ENCODE results near the gene PPAN. TPM values are rescaled to one million over a fixed set of nuclear protein-coding genes. Genes with fewer than 3 reads are reported as not detected.

Gene PPAN
- polyA plus RNA-seq, 4 donors = 26.2 to 48.3 (median 35.3) TPM

DNA sequence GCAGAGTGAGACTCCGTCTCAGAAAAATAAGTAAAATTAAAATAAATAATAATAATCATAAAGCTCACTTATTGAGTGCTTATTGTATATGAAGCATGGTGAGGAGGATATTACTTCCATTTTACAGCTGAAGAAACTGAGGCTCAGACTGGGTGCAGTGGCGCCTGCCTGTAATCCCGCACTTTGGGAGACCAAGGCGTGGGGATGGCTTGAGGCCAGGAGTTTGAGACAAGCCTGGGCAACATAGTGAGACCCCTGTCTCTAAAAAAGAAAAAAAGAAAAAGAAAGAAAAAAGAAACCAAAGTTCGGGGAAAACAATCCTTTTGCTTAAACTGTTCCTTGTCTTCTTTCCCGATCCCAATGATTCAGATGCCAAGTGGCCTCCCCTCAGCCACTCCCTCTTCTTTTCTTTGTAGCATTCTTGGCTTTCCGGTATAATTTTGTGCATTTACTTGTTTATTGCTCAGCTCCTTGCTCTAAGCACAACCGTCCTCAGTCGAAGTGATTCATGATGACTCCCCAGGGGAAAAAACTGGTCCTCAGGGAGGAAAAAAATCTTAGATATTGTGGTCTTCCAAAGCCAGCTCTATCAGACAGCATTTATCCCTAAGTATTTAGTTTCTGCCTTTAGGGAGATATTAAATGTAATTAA, 14.5 kb downstream of the PPAN start:
- peaks cover 0 to 2% of the 10 kb centered on the region in 2 donors for H3K9me3 ChIP-seq (ENCODE audit: control insufficient read depth in 2 of 2, insufficient read depth in 1 of 2, low read depth in 1 of 2, low read length in 1 of 2)
- no peak for DNase-seq
- H3K4me1 ChIP-seq (ENCODE audit: control insufficient read depth in 3 of 3, insufficient read depth in 2 of 3, low read depth in 1 of 3, low read length in 2 of 3) = peaks cover 0 to 5% (median 0%) of the 10 kb centered on the region in 3 donors
- H3K27ac ChIP-seq (ENCODE audit: low read depth in 1 of 3, low read length in 2 of 3) = peak overlapping the region in 1 of 3 donors; percentile 79
- FAIRE-seq = no peak
- 68 to 74% (median 72%) methylated on average over 9 of the region's 9 CpGs for WGBS, 3 donors
- H3K36me3 ChIP-seq (ENCODE audit: control insufficient read depth in 3 of 3, insufficient read depth in 2 of 3, low read depth in 1 of 3, low read length in 3 of 3) = peaks cover 7 to 35% (median 12%) of the 10 kb centered on the region in 3 donors
- no peaks in the 10 kb centered on the region for H3K27me3 ChIP-seq (ENCODE audit: control insufficient read depth in 3 of 3, insufficient read depth in 3 of 3, low read length in 3 of 3)
- H3K4me3 ChIP-seq (ENCODE audit: low read depth in 1 of 3, low read length in 3 of 3) = no peak overlapping the region

DNA sequence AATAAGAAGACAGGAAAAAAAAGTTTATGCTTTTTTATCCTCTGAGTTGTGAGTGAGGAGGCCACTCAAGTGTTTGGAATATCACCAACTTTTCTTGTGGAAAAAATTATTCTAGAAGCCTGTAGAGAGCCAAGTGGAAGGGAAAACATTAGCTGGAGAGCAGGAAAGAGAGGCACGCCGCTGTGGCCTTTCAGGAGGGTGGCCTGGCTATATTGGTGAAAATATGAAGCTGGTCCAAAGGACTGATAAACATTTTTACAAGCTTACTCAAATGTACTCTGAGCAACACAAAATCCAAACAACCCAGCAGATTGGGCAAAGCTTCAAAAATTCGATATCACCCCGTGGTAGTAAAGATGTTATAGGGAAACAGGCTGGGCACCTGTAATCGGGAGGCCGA, 15.9 kb downstream of the PPAN start:
- Histone ChIP-seq H3K27me3 (ENCODE audit: control insufficient read depth in 3 of 3, insufficient read depth in 3 of 3, low read length in 3 of 3) (no peaks in the 10 kb centered on the region), H3K4me1 (ENCODE audit: control insufficient read depth in 3 of 3, insufficient read depth in 2 of 3, low read depth in 1 of 3, low read length in 2 of 3) (peaks cover 0 to 5% (median 0%) of the 10 kb centered on the region in 3 donors), H3K9me3 (ENCODE audit: control insufficient read depth in 2 of 2, insufficient read depth in 1 of 2, low read depth in 1 of 2, low read length in 1 of 2) (peaks cover 0 to 2% of the 10 kb centered on the region in 2 donors), H3K4me3 (ENCODE audit: low read depth in 1 of 3, low read length in 3 of 3) (no peak overlapping the region), H3K27ac (ENCODE audit: low read depth in 1 of 3, low read length in 2 of 3) (peak overlapping the region in 1 of 3 donors; percentile 66), H3K36me3 (ENCODE audit: control insufficient read depth in 3 of 3, insufficient read depth in 2 of 3, low read depth in 1 of 3, low read length in 3 of 3) (peaks cover 0 to 25% (median 2%) of the 10 kb centered on the region in 3 donors)
- FAIRE-seq (no peak), DNase-seq (no peak)
- 61 to 81% (median 63%) methylated on average over 6 of the region's 6 CpGs for WGBS, 3 donors

DNA sequence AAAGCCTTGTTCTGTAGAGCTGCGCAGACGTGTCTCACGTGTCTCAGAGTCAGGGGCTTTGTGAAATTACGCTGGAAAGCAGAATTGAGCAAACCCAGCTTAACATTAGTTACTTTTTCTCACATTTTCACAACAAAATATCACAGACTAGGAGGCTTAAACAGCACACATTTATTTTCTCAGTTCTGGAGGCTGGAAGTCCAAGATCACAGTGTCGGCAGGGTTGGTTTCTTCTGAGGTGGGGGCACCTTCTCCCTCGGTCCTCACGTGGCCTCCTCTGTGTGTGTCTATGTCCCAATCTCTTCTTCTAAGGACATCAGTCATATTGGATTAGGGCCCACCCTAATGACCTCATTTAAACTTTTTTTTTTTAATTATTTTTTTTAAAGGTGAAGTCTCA, 18.3 kb downstream of the PPAN start:
- H3K4me3 ChIP-seq (ENCODE audit: low read depth in 1 of 3, low read length in 3 of 3) = no peak overlapping the region
- DNase-seq (no peak), FAIRE-seq (no peak)
- H3K36me3 ChIP-seq (ENCODE audit: control insufficient read depth in 3 of 3, insufficient read depth in 2 of 3, low read depth in 1 of 3, low read length in 3 of 3) = peaks cover 0 to 11% (median 2%) of the 10 kb centered on the region in 3 donors
- no peak overlapping the region for H3K27ac ChIP-seq (ENCODE audit: low read depth in 1 of 3, low read length in 2 of 3)
- H3K4me1 ChIP-seq (ENCODE audit: control insufficient read depth in 3 of 3, insufficient read depth in 2 of 3, low read depth in 1 of 3, low read length in 2 of 3) = peaks cover 0 to 2% (median 0%) of the 10 kb centered on the region in 3 donors
- 93 to 97% (median 95%) methylated on average over 7 of the region's 7 CpGs for WGBS, 3 donors
- H3K9me3 ChIP-seq (ENCODE audit: control insufficient read depth in 2 of 2, insufficient read depth in 1 of 2, low read depth in 1 of 2, low read length in 1 of 2) = peaks cover 0 to 2% of the 10 kb centered on the region in 2 donors
- no peaks in the 10 kb centered on the region for H3K27me3 ChIP-seq (ENCODE audit: control insufficient read depth in 3 of 3, insufficient read depth in 3 of 3, low read length in 3 of 3)

DNA sequence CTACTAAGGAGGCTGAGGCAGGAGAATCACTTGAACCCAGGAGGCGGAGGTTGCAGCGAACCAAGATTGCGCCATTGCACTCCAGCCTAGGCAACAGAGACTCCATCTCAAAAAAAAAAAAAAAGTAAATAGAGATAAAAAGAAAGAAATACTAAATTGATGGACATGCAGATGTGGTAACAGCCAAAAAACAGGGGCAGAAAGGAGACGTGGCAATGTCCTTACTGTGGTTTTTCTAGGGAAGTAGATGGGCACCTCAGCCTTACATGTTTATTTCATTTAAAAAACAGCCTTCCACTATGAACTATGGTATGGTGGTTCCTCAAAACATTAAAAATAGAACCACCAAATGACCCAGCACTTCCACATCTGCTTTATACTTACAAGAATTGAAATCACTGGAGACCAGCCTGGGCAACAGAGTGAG, 20.1 kb downstream of the PPAN start:
- no peaks in the 10 kb centered on the region for H3K27me3 ChIP-seq (ENCODE audit: control insufficient read depth in 3 of 3, insufficient read depth in 3 of 3, low read length in 3 of 3)
- H3K27ac ChIP-seq (ENCODE audit: low read depth in 1 of 3, low read length in 2 of 3) = no peak overlapping the region
- peaks cover 0 to 23% (median 7%) of the 10 kb centered on the region in 3 donors for H3K36me3 ChIP-seq (ENCODE audit: control insufficient read depth in 3 of 3, insufficient read depth in 2 of 3, low read depth in 1 of 3, low read length in 3 of 3)
- DNase-seq = no peak
- no peak overlapping the region for H3K4me3 ChIP-seq (ENCODE audit: low read depth in 1 of 3, low read length in 3 of 3)
- 87 to 95% (median 91%) methylated on average over 4 of the region's 4 CpGs for WGBS, 3 donors
- peaks cover 0 to 2% of the 10 kb centered on the region in 2 donors for H3K9me3 ChIP-seq (ENCODE audit: control insufficient read depth in 2 of 2, insufficient read depth in 1 of 2, low read depth in 1 of 2, low read length in 1 of 2)
- FAIRE-seq = no peak
- no peaks in the 10 kb centered on the region for H3K4me1 ChIP-seq (ENCODE audit: control insufficient read depth in 3 of 3, insufficient read depth in 2 of 3, low read depth in 1 of 3, low read length in 2 of 3)

DNA sequence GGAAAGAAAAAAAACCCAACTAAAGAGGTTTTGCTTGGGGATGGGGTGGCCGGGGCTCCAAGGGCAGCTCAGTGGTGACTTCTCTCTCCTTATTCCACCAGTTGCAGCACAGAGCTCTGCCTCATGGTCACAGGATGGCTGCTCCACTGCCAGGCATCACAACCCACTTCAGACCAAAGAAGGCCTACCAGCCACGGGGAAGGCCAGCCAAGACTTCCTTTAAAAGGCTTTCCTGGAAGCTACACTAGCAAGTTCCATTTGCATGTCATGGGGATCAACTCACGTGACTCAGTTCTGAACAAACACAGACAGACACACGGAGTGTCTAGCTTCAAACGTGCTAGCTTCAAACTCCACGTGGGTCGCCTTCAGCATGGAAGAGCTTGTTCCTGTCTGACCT, 26.7 kb downstream of the PPAN start:
- no peak overlapping the region for H3K4me3 ChIP-seq (ENCODE audit: low read depth in 1 of 3, low read length in 3 of 3)
- no peaks in the 10 kb centered on the region for H3K27me3 ChIP-seq (ENCODE audit: control insufficient read depth in 3 of 3, insufficient read depth in 3 of 3, low read length in 3 of 3)
- DNase-seq (no peak), FAIRE-seq (no peak)
- H3K9me3 ChIP-seq (ENCODE audit: control insufficient read depth in 2 of 2, insufficient read depth in 1 of 2, low read depth in 1 of 2, low read length in 1 of 2) = no peaks in the 10 kb centered on the region
- WGBS, 3 donors = 90 to 93% (median 92%) methylated on average over 7 of the region's 7 CpGs
- no peak overlapping the region for H3K27ac ChIP-seq (ENCODE audit: low read depth in 1 of 3, low read length in 2 of 3)
- H3K4me1 ChIP-seq (ENCODE audit: control insufficient read depth in 3 of 3, insufficient read depth in 2 of 3, low read depth in 1 of 3, low read length in 2 of 3) = no peaks in the 10 kb centered on the region
- H3K36me3 ChIP-seq (ENCODE audit: control insufficient read depth in 3 of 3, insufficient read depth in 2 of 3, low read depth in 1 of 3, low read length in 3 of 3) = peaks cover 7 to 72% (median 12%) of the 10 kb centered on the region in 3 donors

DNA sequence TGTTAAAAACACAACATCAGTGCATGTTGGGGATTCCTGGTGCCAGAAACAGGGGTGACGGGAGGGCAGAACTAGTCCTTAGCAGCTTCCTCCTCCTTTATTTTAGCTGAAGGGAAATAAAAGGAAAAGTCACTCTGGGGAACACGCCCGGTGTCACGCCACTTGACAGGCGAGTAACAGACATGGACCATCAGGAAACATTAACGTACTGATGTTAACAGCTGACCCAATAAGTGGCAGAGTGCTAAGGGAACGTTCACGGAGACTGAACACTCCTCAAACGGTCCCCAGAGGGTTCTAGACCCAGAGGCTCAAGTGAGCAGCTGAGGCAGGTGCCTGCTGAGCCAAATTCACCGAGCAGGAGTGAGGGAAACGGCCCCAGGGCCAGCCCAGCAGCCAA, 27.4 kb downstream of the PPAN start:
- WGBS, 3 donors = 85 to 92% (median 91%) methylated on average over 11 of the region's 11 CpGs
- no peak overlapping the region for H3K4me3 ChIP-seq (ENCODE audit: low read depth in 1 of 3, low read length in 3 of 3)
- no peaks in the 10 kb centered on the region for H3K4me1 ChIP-seq (ENCODE audit: control insufficient read depth in 3 of 3, insufficient read depth in 2 of 3, low read depth in 1 of 3, low read length in 2 of 3)
- DNase-seq (no peak), FAIRE-seq (no peak)
- H3K36me3 ChIP-seq (ENCODE audit: control insufficient read depth in 3 of 3, insufficient read depth in 2 of 3, low read depth in 1 of 3, low read length in 3 of 3) = peaks cover 9 to 79% (median 16%) of the 10 kb centered on the region in 3 donors
- no peaks in the 10 kb centered on the region for H3K27me3 ChIP-seq (ENCODE audit: control insufficient read depth in 3 of 3, insufficient read depth in 3 of 3, low read length in 3 of 3)
- H3K27ac ChIP-seq (ENCODE audit: low read depth in 1 of 3, low read length in 2 of 3) = no peak overlapping the region
- no peaks in the 10 kb centered on the region for H3K9me3 ChIP-seq (ENCODE audit: control insufficient read depth in 2 of 2, insufficient read depth in 1 of 2, low read depth in 1 of 2, low read length in 1 of 2)

DNA sequence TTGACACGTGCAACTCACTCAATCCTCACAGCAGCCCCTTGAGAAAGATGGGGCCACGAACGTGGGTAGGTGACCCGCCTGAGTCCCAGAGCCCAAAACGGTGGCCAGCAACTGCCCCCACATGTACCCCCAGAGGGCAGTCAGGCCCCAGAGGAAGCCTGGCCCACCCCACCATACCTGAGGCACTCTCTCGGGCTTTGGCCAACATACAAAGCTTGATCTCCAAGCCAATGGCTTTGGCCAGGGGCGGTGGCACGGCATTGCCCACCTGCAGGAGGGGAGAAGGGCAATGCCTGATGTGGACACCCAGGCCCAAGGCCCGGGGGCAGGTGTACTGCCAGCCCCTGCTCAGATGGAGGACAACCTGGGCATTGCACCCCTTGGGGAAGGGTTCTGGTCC, 27.9 kb downstream of the PPAN start:
- 93 to 100% (median 97%) methylated on average over 7 to 9 of the region's 9 CpGs for WGBS, 3 donors

DNA sequence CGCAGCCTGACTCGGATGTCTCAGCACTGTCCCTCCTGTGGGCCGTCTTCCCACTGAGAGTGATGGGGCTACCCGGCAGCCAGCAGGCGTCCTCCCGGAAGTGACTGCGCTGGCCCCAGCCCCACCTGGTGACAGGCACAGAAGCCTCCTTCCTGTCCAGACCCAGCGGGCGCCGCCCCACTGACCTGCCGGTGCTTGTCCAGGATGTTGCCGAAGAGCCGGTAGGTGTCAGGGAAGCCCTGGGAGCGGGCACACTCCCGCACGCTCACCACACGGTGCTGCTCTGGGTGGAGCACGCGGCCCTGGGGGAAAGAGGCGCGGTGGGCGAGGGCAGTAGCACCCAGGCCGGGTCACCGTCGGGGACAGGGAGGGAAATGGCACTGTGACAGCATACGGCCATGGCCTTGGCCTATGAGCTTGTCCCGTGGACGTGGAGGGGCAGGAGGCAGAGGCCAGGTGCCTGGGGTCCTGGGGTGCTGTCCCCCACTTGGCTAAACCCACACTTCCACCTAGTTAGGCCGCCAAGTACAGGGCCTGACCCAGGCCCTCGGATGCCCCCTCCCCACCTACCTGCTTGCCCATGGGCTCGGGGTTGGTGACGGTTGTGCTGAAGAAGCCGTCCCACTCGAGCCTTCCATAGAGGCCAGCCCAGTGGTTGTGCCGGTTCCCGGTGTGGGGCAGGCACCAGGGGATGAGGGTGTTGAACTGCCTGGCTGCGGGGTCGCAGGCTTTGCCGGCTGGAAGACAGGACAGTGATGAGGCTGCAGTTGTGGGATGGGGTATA, 29.6 kb downstream of the PPAN start:
- no peak overlapping the region for H3K27ac ChIP-seq (ENCODE audit: low read depth in 1 of 3, low read length in 2 of 3)
- 94 to 95% (median 94%) methylated on average over 38 to 39 of the region's 39 CpGs for WGBS, 3 donors
- H3K27me3 ChIP-seq (ENCODE audit: control insufficient read depth in 3 of 3, insufficient read depth in 3 of 3, low read length in 3 of 3) = no peaks in the 10 kb centered on the region
- no peak for FAIRE-seq
- H3K4me3 ChIP-seq (ENCODE audit: low read depth in 1 of 3, low read length in 3 of 3) = no peak overlapping the region
- no peaks in the 10 kb centered on the region for H3K9me3 ChIP-seq (ENCODE audit: control insufficient read depth in 2 of 2, insufficient read depth in 1 of 2, low read depth in 1 of 2, low read length in 1 of 2)
- H3K4me1 ChIP-seq (ENCODE audit: control insufficient read depth in 3 of 3, insufficient read depth in 2 of 3, low read depth in 1 of 3, low read length in 2 of 3) = no peaks in the 10 kb centered on the region
- no peak for DNase-seq
- peaks cover 13 to 87% (median 13%) of the 10 kb centered on the region in 3 donors for H3K36me3 ChIP-seq (ENCODE audit: control insufficient read depth in 3 of 3, insufficient read depth in 2 of 3, low read depth in 1 of 3, low read length in 3 of 3)

More for the DNA sequence above, 27.9 kb downstream of the PPAN start:
- no peak for DNase-seq
- H3K27me3 ChIP-seq (ENCODE audit: control insufficient read depth in 3 of 3, insufficient read depth in 3 of 3, low read length in 3 of 3) = no peaks in the 10 kb centered on the region
- no peak for FAIRE-seq
- no peak overlapping the region for H3K27ac ChIP-seq (ENCODE audit: low read depth in 1 of 3, low read length in 2 of 3)
- H3K9me3 ChIP-seq (ENCODE audit: control insufficient read depth in 2 of 2, insufficient read depth in 1 of 2, low read depth in 1 of 2, low read length in 1 of 2) = no peaks in the 10 kb centered on the region
- H3K4me1 ChIP-seq (ENCODE audit: control insufficient read depth in 3 of 3, insufficient read depth in 2 of 3, low read depth in 1 of 3, low read length in 2 of 3) = no peaks in the 10 kb centered on the region
- H3K36me3 ChIP-seq (ENCODE audit: control insufficient read depth in 3 of 3, insufficient read depth in 2 of 3, low read depth in 1 of 3, low read length in 3 of 3) = peaks cover 13 to 82% (median 16%) of the 10 kb centered on the region in 3 donors
- H3K4me3 ChIP-seq (ENCODE audit: low read depth in 1 of 3, low read length in 3 of 3) = no peak overlapping the region

All from small intestine (tissue), 7 donors.